Peyer's patch (tissue), 4 donors: ENCODE results near the gene RBM18. TPM values are rescaled to one million over a fixed set of nuclear protein-coding genes. Genes with fewer than 3 reads are reported as not detected.

ENCODE experiments used
- DNase-seq, 3 donors: peaks; one replicate each; pipeline ENCODE4 v3.0.0-alpha.2; 2017 to 2019
- H3K27ac ChIP-seq, 4 donors: fragments of 200-600 bp; sonication (generic); one replicate each; pipeline ENCODE4 v1.5.1; 2016 to 2019
- H3K27me3 ChIP-seq, 2 donors: fragments of 200-600 bp; sonication (generic); one replicate each; pipeline ENCODE4 v1.5.1; 2019
- H3K36me3 ChIP-seq, 3 donors: fragments of 200-600 bp; sonication (generic); one replicate each; pipeline ENCODE4 v1.5.1; 2016 to 2019
- H3K4me1 ChIP-seq, 4 donors: fragments of 200-600 bp; sonication (generic); one replicate each; pipeline ENCODE4 v1.5.1; 2016 to 2019
- H3K4me3 ChIP-seq, 4 donors: fragments of 200-600 bp; sonication (generic); 1 replicate in 3 of 4; 2 replicates in 1 of 4; pipeline ENCODE4 v1.5.1; 2016 to 2019; ENCODE audit warnings: mild to moderate bottlenecking in 1 of 4
- H3K9me3 ChIP-seq, 4 donors: fragments of 200-600 bp; sonication (generic); one replicate each; pipeline ENCODE4 v1.5.1; 2016 to 2019; ENCODE audit warnings: mild to moderate bottlenecking in 1 of 4
- POLR2A ChIP-seq, 2 donors: fragments of 450-650 bp; IDR thresholded peaks; one replicate each; pipeline ENCODE4 v1.5.1; 2017; ENCODE audit warnings: antibody characterized with exemption in 2 of 2, mild to moderate bottlenecking in 2 of 2, moderate library complexity in 2 of 2
- total RNA-seq, 4 donors: library from RNA; depleted of rRNA; stranded (reverse); fragments of >200 nt; gene quantifications; one replicate each; pipeline ENCODE4 v1.1.0, GENCODE V29; 2016
- TF ChIP-seq, protein P1 (sequence below), 6 experiments: fragments of 450-650 bp in 4 of 6; fragments of 200-600 bp in 2 of 6; sonication (generic) in 1 of 6; IDR thresholded peaks; one replicate each; pipeline ENCODE4 v1.5.1; 2017 to 2019; ENCODE audit warnings: antibody characterized with exemption in 6 of 6, mild to moderate bottlenecking in 3 of 6, moderate library complexity in 1 of 6

Gene RBM18
- total RNA-seq, 4 donors from 2014 or later: 4.5 to 37.1 (median 7.5) TPM

DNA sequence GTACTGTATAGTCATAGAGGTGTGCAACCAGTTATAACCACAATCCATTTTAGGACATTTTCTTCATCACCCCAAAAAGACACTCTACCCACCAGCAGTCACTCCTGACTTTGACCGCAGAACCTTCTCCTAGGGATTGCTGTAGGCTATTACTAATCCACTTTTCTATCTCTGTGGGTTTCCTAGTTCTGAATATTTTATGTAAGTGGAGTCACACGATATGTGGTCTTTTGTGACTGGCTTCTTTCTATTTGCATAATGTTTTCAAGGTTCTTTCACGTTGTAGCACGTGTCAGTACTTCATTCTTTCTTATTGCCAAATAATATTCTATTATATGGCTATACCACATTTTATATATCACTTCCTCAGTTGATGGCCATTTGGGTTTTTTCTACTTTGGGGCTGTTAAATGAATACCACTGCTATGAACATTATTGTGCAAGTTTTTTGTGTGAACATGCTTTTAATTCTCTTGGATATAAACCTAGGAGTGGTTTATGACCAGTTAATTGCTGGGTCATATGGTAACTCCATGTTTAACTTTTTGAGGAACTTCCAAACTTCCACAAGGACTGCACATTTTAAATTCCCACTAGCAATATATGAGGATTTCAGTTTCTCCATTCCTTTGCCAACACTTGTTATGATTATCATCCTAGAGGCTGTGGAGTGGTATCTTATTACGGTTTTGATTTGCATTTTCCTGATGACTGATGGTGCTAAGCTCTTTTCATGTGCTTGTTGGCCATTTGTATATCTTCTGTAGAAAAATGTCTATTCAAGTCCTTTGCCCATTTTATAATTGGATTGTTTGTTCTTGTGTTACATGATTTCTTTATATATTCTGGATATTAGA lies 37.8 kb upstream of the RBM18 start:
- Histone ChIP-seq H3K36me3 (peaks cover 0 to 57% (median 0%) of the 10 kb centered on the region in 3 donors), H3K9me3 (no peaks in the 10 kb centered on the region), H3K4me1 (no peaks in the 10 kb centered on the region), H3K27me3 (no peaks in the 10 kb centered on the region), H3K4me3 (no peak overlapping the region), H3K27ac (no peak overlapping the region)
- DNase-seq: no peak
- TF ChIP-seq, protein P1, sequence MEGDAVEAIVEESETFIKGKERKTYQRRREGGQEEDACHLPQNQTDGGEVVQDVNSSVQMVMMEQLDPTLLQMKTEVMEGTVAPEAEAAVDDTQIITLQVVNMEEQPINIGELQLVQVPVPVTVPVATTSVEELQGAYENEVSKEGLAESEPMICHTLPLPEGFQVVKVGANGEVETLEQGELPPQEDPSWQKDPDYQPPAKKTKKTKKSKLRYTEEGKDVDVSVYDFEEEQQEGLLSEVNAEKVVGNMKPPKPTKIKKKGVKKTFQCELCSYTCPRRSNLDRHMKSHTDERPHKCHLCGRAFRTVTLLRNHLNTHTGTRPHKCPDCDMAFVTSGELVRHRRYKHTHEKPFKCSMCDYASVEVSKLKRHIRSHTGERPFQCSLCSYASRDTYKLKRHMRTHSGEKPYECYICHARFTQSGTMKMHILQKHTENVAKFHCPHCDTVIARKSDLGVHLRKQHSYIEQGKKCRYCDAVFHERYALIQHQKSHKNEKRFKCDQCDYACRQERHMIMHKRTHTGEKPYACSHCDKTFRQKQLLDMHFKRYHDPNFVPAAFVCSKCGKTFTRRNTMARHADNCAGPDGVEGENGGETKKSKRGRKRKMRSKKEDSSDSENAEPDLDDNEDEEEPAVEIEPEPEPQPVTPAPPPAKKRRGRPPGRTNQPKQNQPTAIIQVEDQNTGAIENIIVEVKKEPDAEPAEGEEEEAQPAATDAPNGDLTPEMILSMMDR (IDR thresholded peaks at IDR 0.05): no peak
- TF ChIP-seq POLR2A (IDR thresholded peaks at IDR 0.05): no peak

DNA sequence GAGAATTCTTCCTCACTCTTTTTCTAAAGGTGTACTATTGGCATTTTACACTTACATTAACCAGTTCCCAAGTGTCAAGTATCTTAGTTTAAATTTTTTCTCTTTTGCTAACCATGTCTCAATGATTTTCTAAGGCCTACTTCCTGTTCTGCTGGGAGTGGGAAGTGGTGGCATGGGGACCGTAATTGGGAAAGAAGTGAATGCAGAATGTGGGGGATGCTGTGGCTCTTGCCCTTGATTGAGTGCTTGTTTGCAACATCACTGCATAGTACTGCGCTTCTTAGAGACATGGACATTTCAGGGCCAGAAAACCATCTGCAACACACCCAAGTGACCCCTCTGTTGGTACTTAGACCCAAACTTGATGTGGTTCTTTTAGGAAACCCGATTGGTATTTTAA lies 32.9 kb upstream of the RBM18 start:
- Histone ChIP-seq H3K36me3 (peaks cover 0 to 69% (median 0%) of the 10 kb centered on the region in 3 donors), H3K4me1 (no peaks in the 10 kb centered on the region), H3K9me3 (no peaks in the 10 kb centered on the region), H3K4me3 (no peak overlapping the region), H3K27ac (no peak overlapping the region), H3K27me3 (no peaks in the 10 kb centered on the region)
- DNase-seq: no peak
- TF ChIP-seq, protein P1 (IDR thresholded peaks at IDR 0.05): no peak
- TF ChIP-seq POLR2A (IDR thresholded peaks at IDR 0.05): no peak

DNA sequence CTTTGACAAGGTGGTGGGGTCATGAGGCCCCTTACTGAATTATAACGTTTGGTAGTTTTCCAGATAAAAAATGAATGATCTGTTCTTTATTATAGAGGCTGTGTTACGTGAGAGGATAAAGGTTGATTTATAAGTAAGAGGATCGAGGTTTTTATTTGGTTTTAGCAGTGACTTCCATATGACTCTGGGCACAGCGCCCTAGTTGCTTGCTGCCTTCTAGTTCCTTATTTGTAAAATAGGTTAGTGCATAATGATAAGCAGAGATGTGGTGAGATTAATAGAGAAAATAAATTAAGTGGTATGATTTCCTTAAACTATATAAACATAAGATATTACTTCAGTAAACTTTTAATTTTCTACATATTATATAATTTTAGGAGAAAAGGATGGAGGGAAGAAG lies 29.9 kb upstream of the RBM18 start:
- H3K27ac ChIP-seq: no peak overlapping the region
- DNase-seq: no peak
- H3K4me1 ChIP-seq: no peaks in the 10 kb centered on the region
- peaks cover 0 to 73% (median 0%) of the 10 kb centered on the region in 3 donors for H3K36me3 ChIP-seq
- H3K4me3 ChIP-seq: no peak overlapping the region
- TF ChIP-seq, protein P1 (IDR thresholded peaks at IDR 0.05): no peak
- TF ChIP-seq POLR2A (IDR thresholded peaks at IDR 0.05): no peak
- no peaks in the 10 kb centered on the region for H3K27me3 ChIP-seq
- no peaks in the 10 kb centered on the region for H3K9me3 ChIP-seq

DNA sequence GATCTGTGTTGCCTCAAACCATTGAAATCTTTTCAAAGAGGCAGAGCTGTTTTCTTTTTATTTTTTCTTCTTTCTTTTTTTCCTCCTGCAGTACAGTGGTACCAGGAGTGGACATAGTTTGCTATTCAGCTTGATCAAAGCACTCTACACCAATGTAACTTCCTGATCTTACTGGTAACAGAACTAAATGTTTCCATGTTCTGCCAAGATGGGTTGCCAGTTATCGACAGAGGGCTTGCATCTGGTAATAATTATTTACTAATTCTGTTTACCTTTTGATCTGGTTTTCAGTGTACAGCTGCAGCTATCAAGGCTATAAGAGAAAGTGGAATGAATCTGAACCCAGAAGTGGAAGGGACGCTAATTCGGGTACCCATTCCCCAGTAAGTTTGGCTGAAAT lies 26.8 kb upstream of the RBM18 start:
- H3K9me3 ChIP-seq: no peaks in the 10 kb centered on the region

DNA sequence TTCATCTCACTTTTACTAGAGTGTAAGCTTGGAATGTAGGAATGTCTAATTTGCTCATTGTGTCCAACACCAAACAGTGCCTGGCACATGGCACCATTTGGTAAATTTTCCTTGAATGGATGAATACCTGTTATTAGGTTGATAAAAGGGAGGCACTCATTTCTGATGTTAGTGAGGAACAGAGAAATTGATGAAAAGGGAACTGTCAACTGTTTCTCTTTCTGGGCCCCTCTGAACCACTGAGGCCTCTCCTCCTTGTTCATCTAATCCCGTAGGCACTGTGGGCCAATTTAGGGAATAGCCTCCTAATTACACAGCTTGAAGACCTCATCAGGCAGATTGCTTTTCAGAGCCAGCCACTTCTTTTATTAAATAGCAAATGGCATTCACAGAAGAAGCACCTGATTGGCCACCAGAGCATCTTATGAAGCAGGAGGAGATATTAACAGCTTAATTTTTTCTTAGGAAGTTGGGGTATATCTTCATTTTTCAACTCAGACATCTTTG lies 22.6 kb upstream of the RBM18 start:
- TF ChIP-seq POLR2A (IDR thresholded peaks at IDR 0.05): no peak
- TF ChIP-seq, protein P1 (IDR thresholded peaks at IDR 0.05): no peak
- H3K36me3 ChIP-seq: peaks cover 0 to 56% (median 0%) of the 10 kb centered on the region in 3 donors

More for the DNA sequence above, 26.8 kb upstream of the RBM18 start:
- Histone ChIP-seq H3K4me3 (no peak overlapping the region), H3K36me3 (peaks cover 0 to 70% (median 0%) of the 10 kb centered on the region in 3 donors), H3K27me3 (no peaks in the 10 kb centered on the region), H3K27ac (no peak overlapping the region), H3K4me1 (no peaks in the 10 kb centered on the region)
- DNase-seq: no peak
- TF ChIP-seq POLR2A (IDR thresholded peaks at IDR 0.05): no peak
- TF ChIP-seq, protein P1 (IDR thresholded peaks at IDR 0.05): no peak

More for the DNA sequence above, 22.6 kb upstream of the RBM18 start:
- no peaks in the 10 kb centered on the region for H3K27me3 ChIP-seq
- no peak for DNase-seq
- H3K27ac ChIP-seq: no peak overlapping the region
- no peak overlapping the region for H3K4me3 ChIP-seq
- H3K9me3 ChIP-seq: no peaks in the 10 kb centered on the region
- H3K4me1 ChIP-seq: no peaks in the 10 kb centered on the region
